ENCODE data around the gene CPB1.

Gene CPB1

GRCh38 chr3:148847351-148847750 lies 19.7 kb downstream of the CPB1 start:
- ChIA-PET CTCF (no interaction called here), POLR2A (no interaction called here)
- H3K27ac ChIP-seq (ENCODE audit: extremely low read depth, low read depth, low read length) = no peak overlapping the region
- no peaks in the 10 kb centered on the region for H3K36me3 ChIP-seq (ENCODE audit: control insufficient read depth in 2 of 2, insufficient read depth in 1 of 2, low read length in 2 of 2)
- no peak for TF ChIP-seq ZNF18 (tag by site-specific recombination; IDR thresholded peaks at IDR 0.05)
- no peak for TF ChIP-seq ZNF596 (tag by site-specific recombination; IDR thresholded peaks at IDR 0.05)
- TF ChIP-seq ZNF169 (tag by site-specific recombination; IDR thresholded peaks at IDR 0.05) = no peak
- TF ChIP-seq ZSCAN5A (tag by site-specific recombination; IDR thresholded peaks at IDR 0.05) = no peak
- no peak for TF ChIP-seq ZNF76 (tag by site-specific recombination; IDR thresholded peaks at IDR 0.05; ENCODE audit: borderline replicate concordance, low read depth)
- TF ChIP-seq ZNF394 (tag by site-specific recombination; IDR thresholded peaks at IDR 0.05; ENCODE audit: borderline replicate concordance) = no peak
- TF ChIP-seq ZNF174 (tag by site-specific recombination; IDR thresholded peaks at IDR 0.05) = no peak
- TF ChIP-seq ZNF19 (tag by site-specific recombination; IDR thresholded peaks at IDR 0.05; ENCODE audit: low read depth) = no peak
- TF ChIP-seq KLF8 (tag by site-specific recombination; IDR thresholded peaks at IDR 0.05) = no peak
- no peak for TF ChIP-seq OVOL3 (tag by site-specific recombination; IDR thresholded peaks at IDR 0.05)
- TF ChIP-seq ZNF645 (tag by site-specific recombination; IDR thresholded peaks at IDR 0.05) = no peak
- no peak for TF ChIP-seq ZNF211 (tag by site-specific recombination; IDR thresholded peaks at IDR 0.05; ENCODE audit: low read depth)
- no peak for TF ChIP-seq ZNF23 (tag by site-specific recombination; IDR thresholded peaks at IDR 0.05; ENCODE audit: borderline replicate concordance)
- no peak for TF ChIP-seq ZNF488 (tag by site-specific recombination; IDR thresholded peaks at IDR 0.05)
- TF ChIP-seq ZSCAN4 (tag by site-specific recombination; IDR thresholded peaks at IDR 0.05) = no peak
- no peak for TF ChIP-seq RBAK (tag by site-specific recombination; IDR thresholded peaks at IDR 0.05)
- H3K4me3 ChIP-seq (ENCODE audit: low read depth, low read length) = no peak overlapping the region
- no peaks in the 10 kb centered on the region for H3K4me1 ChIP-seq (ENCODE audit: control insufficient read depth, insufficient read depth, low read length)
- H3K9me3 ChIP-seq (ENCODE audit: control insufficient read depth, insufficient read depth, low read depth, low read length) = no peaks in the 10 kb centered on the region

GRCh38 chr3:148848410-148848809 lies 20.8 kb downstream of the CPB1 start:
- ChIA-PET CTCF (interaction anchor here (1.4 kb wide), 1 partner anchor 121 kb away, joined by 5 read pairs; no protein-coding TSS in a partner anchor), POLR2A (no interaction called here)
- Histone ChIP-seq H3K9me3 (ENCODE audit: control insufficient read depth, insufficient read depth, low read depth, low read length) (no peaks in the 10 kb centered on the region), H3K4me3 (ENCODE audit: low read depth, low read length) (no peak overlapping the region), H3K4me1 (ENCODE audit: control insufficient read depth, insufficient read depth, low read length) (no peaks in the 10 kb centered on the region), H3K36me3 (ENCODE audit: control insufficient read depth in 2 of 2, insufficient read depth in 1 of 2, low read length in 2 of 2) (no peaks in the 10 kb centered on the region), H3K27ac (ENCODE audit: extremely low read depth, low read depth, low read length) (no peak overlapping the region)
- TF ChIP-seq ZNF549 (tag by site-specific recombination; IDR thresholded peaks at IDR 0.05) = no peak
- no peak for TF ChIP-seq ZNF398 (tag by site-specific recombination; IDR thresholded peaks at IDR 0.05)
- TF ChIP-seq ZXDB (tag by site-specific recombination; IDR thresholded peaks at IDR 0.05) = no peak
- no peak for TF ChIP-seq HOXA7 (CRISPR knock-in tag; IDR thresholded peaks at IDR 0.05; ENCODE audit: borderline replicate concordance)
- no peak for TF ChIP-seq ZNF184 (tag by site-specific recombination; IDR thresholded peaks at IDR 0.05)
- no peak for TF ChIP-seq ZNF311 (tag by site-specific recombination; IDR thresholded peaks at IDR 0.05; ENCODE audit: borderline replicate concordance)
- TF ChIP-seq ZFP69B (tag by site-specific recombination; IDR thresholded peaks at IDR 0.05) = no peak
- no peak for TF ChIP-seq ZBTB11 (tag by site-specific recombination; conservative IDR thresholded peaks at IDR 0.05; ENCODE audit: low read depth)
- TF ChIP-seq ZFP41 (tag by site-specific recombination; IDR thresholded peaks at IDR 0.05; ENCODE audit: borderline replicate concordance) = no peak
